22Rv1 (cell line): ENCODE measurements around the gene PLEKHO1.
A peak's percentile ranks its signal among the peaks of the same experiment; 100 is the strongest.

Experiments used
- H3K27ac ChIP-seq: fragments of 450-650 bp; 2 replicates; pipeline ENCODE4 v1.5.1; 2017
- CTCF ChIP-seq: fragments of 450-650 bp; IDR thresholded peaks from 2 replicates; pipeline ENCODE4 v1.5.1; 2017; ENCODE audit warnings: mild to moderate bottlenecking
- ZFX ChIP-seq: fragments of 450-650 bp; IDR thresholded peaks from 2 replicates; pipeline ENCODE4 v1.6.1; 2017; ENCODE audit warnings: antibody characterized with exemption, borderline replicate concordance

PLEKHO1 gene

GRCh38 chr1:150150133-150151021 is 661 bp downstream of the PLEKHO1 start:
- TF ChIP-seq ZFX (no peak), CTCF (no peak)
- H3K27ac ChIP-seq: peak overlapping the region; percentile 52

GRCh38 chr1:150151291-150152181 is 1.8 kb downstream of the PLEKHO1 start:
- no peak overlapping the region for H3K27ac ChIP-seq
- TF ChIP-seq CTCF: no peak
- TF ChIP-seq ZFX: no peak

- TF ChIP-seq CTCF: no peak
- no peak for TF ChIP-seq ZFX
- no peak overlapping the region for H3K27ac ChIP-seq
These were observed 2.4 kb downstream of the PLEKHO1 start for GRCh38 chr1:150152182-150152536.

- TF ChIP-seq ZFX (no peak), CTCF (no peak)
- no peak overlapping the region for H3K27ac ChIP-seq
These were observed 3.2 kb downstream of the PLEKHO1 start for GRCh38 chr1:150152772-150153456.

GRCh38 chr1:150154143-150154542 is 4.4 kb downstream of the PLEKHO1 start:
- no peak overlapping the region for H3K27ac ChIP-seq

More at GRCh38 chr1:150154143-150154542, 4.4 kb downstream of the PLEKHO1 start:
- no peak for TF ChIP-seq ZFX
- TF ChIP-seq CTCF: no peak
